ENCODE measurements around the gene BTG1. TPM values are rescaled to one million over a fixed set of nuclear protein-coding genes. Genes with fewer than 3 reads are reported as not detected.

Gene BTG1
- total and polyA plus RNA-seq, 2 of the 8 experiments (the other 6 are each of a cell fraction or from before 2014, with no cell fraction given): 17.1 to 32.7 TPM

- H3K56ac ChIP-seq (replicated peaks; ENCODE audit: insufficient read length, low read depth, low read length): no peak overlapping the region
- no peak overlapping the region for H3K4me2 ChIP-seq (ENCODE audit: insufficient read depth in 1 of 2, low read depth in 2 of 2, low read length in 2 of 2)
- no peak overlapping the region for H2BK120ac ChIP-seq (replicated peaks; ENCODE audit: low read depth, low read length)
- FAIRE-seq (no peak), DNase-seq (ENCODE audit: low read depth in 1 of 2, low spot score in 2 of 2) (no peak)
- no peak overlapping the region for H4K5ac ChIP-seq (ENCODE audit: insufficient read length, low read depth, low read length)
- no peak overlapping the region for H2AK5ac ChIP-seq (ENCODE audit: low read depth, low read length)
- no peaks in the 10 kb centered on the region for H4K20me1 ChIP-seq (replicated peaks in 1 of 2; ENCODE audit: control insufficient read depth in 1 of 2, insufficient read depth in 2 of 2, low read length in 2 of 2)
- no peak overlapping the region for H3K9ac ChIP-seq (replicated peaks in 1 of 4; ENCODE audit: extremely low read depth in 1 of 4, low read depth in 3 of 4, low read length in 3 of 4)
- no peaks in the 10 kb centered on the region for H3K9me3 ChIP-seq (ENCODE audit: insufficient read depth in 2 of 2, low read depth in 1 of 2, low read length in 1 of 2)
- H3K23ac ChIP-seq (ENCODE audit: insufficient read length): no peak overlapping the region
- no peak overlapping the region for H3K4ac ChIP-seq (replicated peaks; ENCODE audit: insufficient read length, low read depth, low read length)
- no peak overlapping the region for H3K18ac ChIP-seq (ENCODE audit: extremely low read depth, low read length)
- POLR2A ChIA-PET (ENCODE audit: partially characterized antibody): no interaction called here
- no peak overlapping the region for H2BK20ac ChIP-seq (ENCODE audit: low read length)
- no peak overlapping the region for H3K14ac ChIP-seq (ENCODE audit: insufficient read length)
- H3K23me2 ChIP-seq (ENCODE audit: low read depth, low read length): no peaks in the 10 kb centered on the region; the same call in 1 of the 2 replicates
- H2BK5ac ChIP-seq (ENCODE audit: low read depth, low read length): no peak overlapping the region
- H2AFZ ChIP-seq (ENCODE audit: low read length): no peak overlapping the region
- peaks cover 0 to 5% (median 0%) of the 10 kb centered on the region in 4 experiments; a peak in 1 of 8 replicates for H3K36me3 ChIP-seq (ENCODE audit: control insufficient read depth in 2 of 4, insufficient read depth in 4 of 4, low read length in 3 of 4)
- H3K27me3 ChIP-seq (replicated peaks in 1 of 4; ENCODE audit: control insufficient read depth in 3 of 4, extremely low read depth in 1 of 4, insufficient read depth in 3 of 4, low read length in 3 of 4): no peaks in the 10 kb centered on the region
- no peak overlapping the region for H2BK15ac ChIP-seq (ENCODE audit: low read length)
- no peak overlapping the region for H4K8ac ChIP-seq (ENCODE audit: extremely low read depth, insufficient read depth, low read length)
- H3K27ac ChIP-seq (ENCODE audit: low read depth, low read length): no peak overlapping the region
- no peaks in the 10 kb centered on the region for H3K79me1 ChIP-seq (ENCODE audit: low read depth, low read length)
- H2BK12ac ChIP-seq (ENCODE audit: low read depth, low read length): no peak overlapping the region
- 94% methylated on average over 1 of the region's 1 CpG; no CpG with 5 or more reads in 1 of the 2 experiments for WGBS, 2 experiments (ENCODE audit: extremely low coverage in 1 of 2, insufficient coverage in 1 of 2, insufficient read length in 1 of 2, insufficient replicate concordance in 2 of 2, low coverage in 1 of 2, low lambda C conversion rate in 2 of 2, missing lambda C conversion rate in 1 of 2)
- H3K4me3 ChIP-seq (ENCODE audit: extremely low read depth in 1 of 4, insufficient read depth in 2 of 4, low read depth in 3 of 4, low read length in 4 of 4): no peak overlapping the region
- no peak overlapping the region for H4K91ac ChIP-seq (replicated peaks; ENCODE audit: insufficient read length, low read length)
- CTCF ChIA-PET (ENCODE audit: partially characterized antibody): no interaction called here
- peaks cover 7 to 93% of the 10 kb centered on the region in 2 experiments; a peak in 3 of 4 replicates for H3K79me2 ChIP-seq (ENCODE audit: control insufficient read depth in 1 of 2, insufficient read depth in 2 of 2, low read length in 2 of 2)
- H3K4me1 ChIP-seq (replicated peaks in 1 of 4; ENCODE audit: control insufficient read depth in 3 of 4, insufficient read depth in 4 of 4, low read length in 3 of 4): peaks cover 0 to 3% (median 0%) of the 10 kb centered on the region in 4 experiments; a peak in 2 of 7 replicates
- TF ChIP-seq MAX (IDR thresholded peaks at IDR 0.05) (no peak), GTF2F1 (IDR thresholded peaks at IDR 0.05; ENCODE audit: borderline replicate concordance, low read depth, low read length) (no peak), SP2 (IDR thresholded peaks at IDR 0.05; ENCODE audit: low read length) (no peak), BRCA1 (IDR thresholded peaks at IDR 0.05; ENCODE audit: low read depth, low read length) (no peak), CTCF (IDR thresholded peaks at IDR 0.05; ENCODE audit: control extremely low read depth in 1 of 3, insufficient read depth in 1 of 3, low read depth in 1 of 3, low read length in 3 of 3) (no peak)
These were observed 17.0 kb downstream of the BTG1 start for GRCh38 chr12:92128612-92129011.
